Omental fat pad (tissue), 4 donors: Measurements from ENCODE around the gene STRN3. TPM values are rescaled to one million over a fixed set of nuclear protein-coding genes. Genes with fewer than 3 reads are reported as not detected.

Experiments used
- ATAC-seq: fragments of 150-250 bp; one replicate; pipeline ENCODE4 v1.9.1; 2016; ENCODE audit warnings: mild to moderate bottlenecking, moderate library complexity; ENCODE audit not compliant: low FRiP score
- DNase-seq: peaks from one replicate; pipeline ENCODE4 v3.0.0-alpha.2; 2019; ENCODE audit warnings: low spot score
- total RNA-seq, 4 donors: library from RNA; depleted of rRNA; stranded (reverse); fragments of >200 nt; gene quantifications; one replicate each; pipeline ENCODE4 v1.1.0, GENCODE V29; 2016
- TF ChIP-seq, protein P1 (sequence below), 3 donors: fragments of 450-650 bp; IDR thresholded peaks; one replicate each; pipeline ENCODE4 v1.5.1; 2016 to 2017; ENCODE audit warnings: antibody characterized with exemption in 3 of 3, mild to moderate bottlenecking in 3 of 3, moderate library complexity in 2 of 3

STRN3 gene
- total RNA-seq, 4 donors from 2014 or later = 35.6 to 56.7 (median 43.8) TPM

DNA sequence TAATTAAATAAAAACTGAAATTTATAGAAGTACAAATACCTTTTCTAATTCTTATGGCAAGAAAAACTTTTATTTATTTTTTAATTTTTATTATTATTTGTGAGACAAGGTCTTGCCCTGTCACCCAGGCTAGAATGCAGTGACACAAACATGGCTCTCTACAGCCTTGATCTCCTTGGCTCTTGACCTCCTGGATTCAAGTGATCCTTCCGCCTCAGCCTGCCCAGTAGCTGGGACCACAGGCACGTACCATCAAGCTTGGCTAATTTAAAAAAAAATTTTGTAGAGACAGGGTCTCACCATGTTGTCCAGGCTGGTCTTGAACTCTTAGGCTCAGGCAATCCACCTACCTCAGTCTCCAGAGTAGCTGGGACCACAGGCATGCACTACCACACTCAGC is 104.4 kb downstream of the STRN3 start:
- TF ChIP-seq, protein P1, sequence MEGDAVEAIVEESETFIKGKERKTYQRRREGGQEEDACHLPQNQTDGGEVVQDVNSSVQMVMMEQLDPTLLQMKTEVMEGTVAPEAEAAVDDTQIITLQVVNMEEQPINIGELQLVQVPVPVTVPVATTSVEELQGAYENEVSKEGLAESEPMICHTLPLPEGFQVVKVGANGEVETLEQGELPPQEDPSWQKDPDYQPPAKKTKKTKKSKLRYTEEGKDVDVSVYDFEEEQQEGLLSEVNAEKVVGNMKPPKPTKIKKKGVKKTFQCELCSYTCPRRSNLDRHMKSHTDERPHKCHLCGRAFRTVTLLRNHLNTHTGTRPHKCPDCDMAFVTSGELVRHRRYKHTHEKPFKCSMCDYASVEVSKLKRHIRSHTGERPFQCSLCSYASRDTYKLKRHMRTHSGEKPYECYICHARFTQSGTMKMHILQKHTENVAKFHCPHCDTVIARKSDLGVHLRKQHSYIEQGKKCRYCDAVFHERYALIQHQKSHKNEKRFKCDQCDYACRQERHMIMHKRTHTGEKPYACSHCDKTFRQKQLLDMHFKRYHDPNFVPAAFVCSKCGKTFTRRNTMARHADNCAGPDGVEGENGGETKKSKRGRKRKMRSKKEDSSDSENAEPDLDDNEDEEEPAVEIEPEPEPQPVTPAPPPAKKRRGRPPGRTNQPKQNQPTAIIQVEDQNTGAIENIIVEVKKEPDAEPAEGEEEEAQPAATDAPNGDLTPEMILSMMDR (IDR thresholded peaks at IDR 0.05) = no peak
- ATAC-seq (no peak), DNase-seq (no peak)

DNA sequence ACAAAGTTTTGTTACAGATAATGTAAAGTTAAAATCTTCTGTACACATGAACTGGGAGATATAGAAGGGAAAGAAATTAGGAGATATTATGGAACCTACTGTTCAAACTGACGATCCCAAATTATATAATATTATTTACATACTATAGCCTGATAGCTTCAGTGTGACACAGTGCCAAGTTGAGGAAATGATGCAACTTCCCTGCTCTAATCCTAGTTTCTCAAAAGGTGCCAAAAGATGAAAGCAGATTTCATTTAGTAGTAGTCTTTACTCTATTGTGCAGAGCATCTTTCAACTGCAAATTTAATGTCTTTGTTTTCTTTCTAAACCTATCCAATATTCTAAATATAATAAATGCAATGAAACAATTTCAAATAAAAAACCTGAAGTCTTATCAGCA is 104.9 kb downstream of the STRN3 start:
- TF ChIP-seq, protein P1 (IDR thresholded peaks at IDR 0.05) = no peak
- ATAC-seq = no peak
- DNase-seq = no peak

DNA sequence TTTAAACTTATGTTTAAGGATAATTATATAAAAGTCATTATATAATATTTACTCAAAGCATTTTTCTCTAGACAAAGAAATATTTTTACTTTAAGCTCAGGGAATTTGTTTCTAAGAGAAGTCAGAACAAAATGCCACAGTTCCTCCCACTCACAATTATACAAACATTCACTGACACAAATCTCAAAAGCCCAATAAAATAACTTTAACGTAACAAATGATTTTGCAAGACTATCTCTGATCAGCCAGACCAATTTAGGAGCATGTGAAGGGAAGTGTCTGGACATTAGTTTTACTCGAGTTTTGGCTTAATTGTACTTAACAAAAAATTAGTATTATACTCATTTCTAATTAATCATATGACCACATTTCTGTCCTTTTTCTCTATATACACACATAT is 110.6 kb downstream of the STRN3 start:
- DNase-seq (no peak), ATAC-seq (no peak)
- TF ChIP-seq, protein P1 (IDR thresholded peaks at IDR 0.05) = no peak

DNA sequence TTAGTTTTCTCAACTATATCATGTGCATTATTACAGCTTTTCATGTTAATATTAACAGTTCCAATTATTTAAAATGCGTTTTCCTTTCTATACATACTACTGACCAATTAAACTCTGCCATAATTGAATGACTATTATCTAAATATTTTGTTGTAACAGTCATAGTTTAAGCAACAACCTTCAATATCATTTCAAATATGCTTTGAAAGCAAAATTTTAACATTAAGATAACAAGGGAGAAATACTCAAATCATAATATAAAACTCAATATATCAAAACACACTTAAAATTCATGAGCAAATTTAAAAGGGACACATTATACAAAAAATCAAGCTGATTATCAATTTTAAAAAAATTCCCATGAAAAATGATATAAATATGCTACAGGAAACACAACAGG is 111.4 kb downstream of the STRN3 start:
- no peak for ATAC-seq
- TF ChIP-seq, protein P1 (IDR thresholded peaks at IDR 0.05) = no peak
- DNase-seq = no peak

DNA sequence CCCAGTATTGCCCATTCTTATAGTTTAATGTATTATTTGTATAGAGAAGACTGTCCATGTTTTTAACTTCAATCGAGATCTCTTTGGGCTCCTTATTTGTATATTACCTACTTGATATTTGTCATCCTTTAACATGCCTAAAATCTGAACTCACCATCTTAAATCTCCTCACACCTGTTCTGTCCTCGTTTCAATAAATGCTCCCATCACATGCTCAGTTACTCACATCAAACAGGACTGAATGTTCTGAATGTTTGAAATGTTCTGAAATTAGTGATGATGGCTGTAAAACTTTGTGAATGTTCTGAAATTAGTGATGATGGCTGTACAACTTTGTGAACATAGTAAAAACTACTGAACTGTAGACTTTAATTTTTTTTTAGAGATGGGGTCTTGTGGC is 117.4 kb downstream of the STRN3 start:
- TF ChIP-seq, protein P1 (IDR thresholded peaks at IDR 0.05) = no peak
- DNase-seq = no peak
- ATAC-seq = no peak

DNA sequence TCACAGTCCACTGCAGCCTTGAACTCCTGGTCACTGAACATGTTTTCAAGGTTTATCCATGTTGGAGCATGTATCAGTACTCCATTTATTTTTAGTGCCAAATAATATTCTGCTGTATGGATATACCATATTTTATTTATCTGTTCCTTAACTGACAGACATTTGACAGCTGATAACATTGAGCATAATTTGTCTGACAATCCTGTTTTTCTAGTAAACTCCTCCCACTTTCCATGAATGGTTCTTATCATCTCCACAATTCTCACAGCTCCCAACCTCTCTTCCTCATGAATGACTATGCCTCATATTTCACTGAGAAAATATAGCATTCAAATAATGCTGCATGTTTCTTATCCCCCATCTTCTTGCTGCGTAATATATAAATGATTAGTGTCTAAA is 118.5 kb downstream of the STRN3 start:
- DNase-seq (no peak), ATAC-seq (peak; percentile 23)

More for the DNA sequence above, 118.5 kb downstream of the STRN3 start:
- TF ChIP-seq, protein P1 (IDR thresholded peaks at IDR 0.05) = no peak
